ENCODE results near the gene AHDC1.

Gene AHDC1

DNA sequence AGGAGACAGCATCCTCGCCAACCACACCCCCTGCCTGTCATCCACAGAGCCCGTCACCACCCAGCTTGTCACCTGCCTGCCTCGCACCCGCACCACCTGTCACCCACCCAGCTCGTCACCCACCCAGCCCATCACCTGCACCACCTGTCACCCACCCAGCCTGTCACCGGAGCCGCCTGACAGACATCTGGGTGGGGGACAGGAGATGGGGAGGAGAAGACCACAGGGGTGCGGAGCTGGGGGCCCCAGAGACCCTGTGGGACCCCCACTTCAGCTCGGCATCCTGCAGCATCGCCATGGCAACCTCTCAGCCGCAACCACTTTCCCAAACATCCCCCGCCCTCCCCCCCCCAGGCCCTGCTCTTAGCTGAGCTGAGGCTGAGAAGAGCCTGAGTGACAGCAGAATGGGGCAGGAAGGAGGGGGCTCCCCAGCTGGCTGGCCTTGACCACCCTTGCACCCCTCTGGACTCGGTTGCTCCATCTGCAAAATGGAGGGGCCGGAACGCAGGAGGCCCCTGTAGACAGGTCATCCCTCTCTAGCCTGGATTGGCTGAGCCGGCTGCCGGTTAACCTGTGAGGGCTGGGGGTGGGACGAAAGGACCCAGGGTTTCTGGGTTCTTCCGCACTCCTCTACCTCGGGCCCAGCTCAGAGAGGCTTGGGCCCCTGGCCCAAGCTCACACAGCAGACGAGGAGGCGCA, 11.6 kb downstream of the AHDC1 start:
- H3K79me2 ChIP-seq (ENCODE audit: insufficient read depth, low read depth): no peaks in the 10 kb centered on the region
- no peaks in the 10 kb centered on the region for H3K27me3 ChIP-seq (ENCODE audit: insufficient read depth, low read depth)
- H3K9ac ChIP-seq: no peak overlapping the region
- H4K20me1 ChIP-seq (ENCODE audit: insufficient read depth): no peaks in the 10 kb centered on the region
- TF ChIP-seq, protein P1, sequence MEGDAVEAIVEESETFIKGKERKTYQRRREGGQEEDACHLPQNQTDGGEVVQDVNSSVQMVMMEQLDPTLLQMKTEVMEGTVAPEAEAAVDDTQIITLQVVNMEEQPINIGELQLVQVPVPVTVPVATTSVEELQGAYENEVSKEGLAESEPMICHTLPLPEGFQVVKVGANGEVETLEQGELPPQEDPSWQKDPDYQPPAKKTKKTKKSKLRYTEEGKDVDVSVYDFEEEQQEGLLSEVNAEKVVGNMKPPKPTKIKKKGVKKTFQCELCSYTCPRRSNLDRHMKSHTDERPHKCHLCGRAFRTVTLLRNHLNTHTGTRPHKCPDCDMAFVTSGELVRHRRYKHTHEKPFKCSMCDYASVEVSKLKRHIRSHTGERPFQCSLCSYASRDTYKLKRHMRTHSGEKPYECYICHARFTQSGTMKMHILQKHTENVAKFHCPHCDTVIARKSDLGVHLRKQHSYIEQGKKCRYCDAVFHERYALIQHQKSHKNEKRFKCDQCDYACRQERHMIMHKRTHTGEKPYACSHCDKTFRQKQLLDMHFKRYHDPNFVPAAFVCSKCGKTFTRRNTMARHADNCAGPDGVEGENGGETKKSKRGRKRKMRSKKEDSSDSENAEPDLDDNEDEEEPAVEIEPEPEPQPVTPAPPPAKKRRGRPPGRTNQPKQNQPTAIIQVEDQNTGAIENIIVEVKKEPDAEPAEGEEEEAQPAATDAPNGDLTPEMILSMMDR (conservative IDR thresholded peaks at IDR 0.05; ENCODE audit: low read depth, low read length): no peak
- peaks cover 5% of the 10 kb centered on the region for H3K4me1 ChIP-seq (ENCODE audit: low read depth, poor library complexity, severe bottlenecking)
- H3K36me3 ChIP-seq (ENCODE audit: insufficient read depth): no peaks in the 10 kb centered on the region
- H3K27ac ChIP-seq: no peak overlapping the region
- H2AFZ ChIP-seq (ENCODE audit: low read depth): no peak overlapping the region
- H3K4me2 ChIP-seq: no peak overlapping the region
- H3K4me3 ChIP-seq (IDR thresholded peaks at IDR 0.05; ENCODE audit: insufficient read depth, low read depth, low read length): no peak overlapping the region

DNA sequence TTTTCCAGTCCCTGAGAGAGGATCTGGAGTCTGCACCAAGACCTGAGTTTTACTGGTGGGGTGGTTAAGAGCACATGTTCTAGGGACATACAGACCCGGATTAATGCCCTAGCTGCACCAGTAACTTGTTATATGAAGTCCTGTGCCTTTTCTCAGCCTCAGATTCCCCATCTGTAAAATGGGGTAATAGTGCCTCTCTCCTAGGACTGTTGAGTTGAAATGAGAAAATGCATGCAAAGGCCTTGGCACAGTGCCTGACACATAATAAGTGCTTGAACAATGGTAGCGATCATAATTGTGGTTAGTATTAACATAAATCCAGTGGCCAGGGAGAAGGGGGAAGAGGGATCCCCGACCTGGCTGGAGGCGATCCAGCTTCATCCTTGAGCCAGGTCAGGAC, 12.3 kb downstream of the AHDC1 start:
- no peak overlapping the region for H3K9ac ChIP-seq

DNA sequence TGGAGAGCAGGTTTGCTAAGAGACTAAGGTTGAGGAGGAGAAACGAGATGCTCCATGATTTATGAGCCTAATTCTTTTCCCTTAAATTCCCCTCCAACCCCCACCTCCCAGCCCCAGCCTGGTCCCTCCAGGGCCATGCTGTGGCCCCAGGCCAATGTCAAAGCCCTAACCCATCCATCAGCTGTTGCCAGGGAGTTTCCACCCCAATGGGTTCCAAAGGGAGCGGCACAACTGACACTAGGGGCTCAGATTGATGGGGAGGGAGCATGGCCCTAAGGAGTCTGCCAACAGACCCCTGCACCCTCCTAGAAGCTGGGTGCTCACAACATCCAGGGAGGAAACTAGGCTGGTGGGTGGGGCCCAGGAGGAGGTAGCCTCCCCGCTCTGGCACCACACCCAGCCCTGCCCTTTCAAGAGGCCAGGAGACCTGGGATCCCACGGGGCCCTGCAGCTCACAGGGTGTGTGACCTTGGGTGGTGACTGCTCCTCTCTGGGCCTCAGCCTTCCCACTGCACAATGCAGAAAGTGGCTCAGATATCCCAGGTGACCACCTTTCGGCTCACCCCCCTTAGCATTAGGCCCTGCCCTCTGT, 12.9 kb downstream of the AHDC1 start:
- no peak overlapping the region for H3K4me2 ChIP-seq
- no peak overlapping the region for H3K27ac ChIP-seq
- no peaks in the 10 kb centered on the region for H3K36me3 ChIP-seq (ENCODE audit: insufficient read depth)
- no peaks in the 10 kb centered on the region for H3K79me2 ChIP-seq (ENCODE audit: insufficient read depth, low read depth)
- no peak overlapping the region for H2AFZ ChIP-seq (ENCODE audit: low read depth)
- H3K4me1 ChIP-seq (ENCODE audit: low read depth, poor library complexity, severe bottlenecking): peaks cover 4% of the 10 kb centered on the region
- no peaks in the 10 kb centered on the region for H4K20me1 ChIP-seq (ENCODE audit: insufficient read depth)
- no peak overlapping the region for H3K9ac ChIP-seq
- TF ChIP-seq, protein P1 (conservative IDR thresholded peaks at IDR 0.05; ENCODE audit: low read depth, low read length): no peak
- no peaks in the 10 kb centered on the region for H3K27me3 ChIP-seq (ENCODE audit: insufficient read depth, low read depth)
- H3K4me3 ChIP-seq (IDR thresholded peaks at IDR 0.05; ENCODE audit: insufficient read depth, low read depth, low read length): no peak overlapping the region

More for the DNA sequence above, 12.3 kb downstream of the AHDC1 start:
- no peaks in the 10 kb centered on the region for H3K79me2 ChIP-seq (ENCODE audit: insufficient read depth, low read depth)
- no peak overlapping the region for H3K27ac ChIP-seq
- H4K20me1 ChIP-seq (ENCODE audit: insufficient read depth): no peaks in the 10 kb centered on the region
- H3K4me3 ChIP-seq (IDR thresholded peaks at IDR 0.05; ENCODE audit: insufficient read depth, low read depth, low read length): no peak overlapping the region
- H3K4me1 ChIP-seq (ENCODE audit: low read depth, poor library complexity, severe bottlenecking): peaks cover 4% of the 10 kb centered on the region
- H3K27me3 ChIP-seq (ENCODE audit: insufficient read depth, low read depth): no peaks in the 10 kb centered on the region
- H3K4me2 ChIP-seq: no peak overlapping the region
- H2AFZ ChIP-seq (ENCODE audit: low read depth): no peak overlapping the region
- H3K36me3 ChIP-seq (ENCODE audit: insufficient read depth): no peaks in the 10 kb centered on the region
- TF ChIP-seq, protein P1 (conservative IDR thresholded peaks at IDR 0.05; ENCODE audit: low read depth, low read length): no peak

DNA sequence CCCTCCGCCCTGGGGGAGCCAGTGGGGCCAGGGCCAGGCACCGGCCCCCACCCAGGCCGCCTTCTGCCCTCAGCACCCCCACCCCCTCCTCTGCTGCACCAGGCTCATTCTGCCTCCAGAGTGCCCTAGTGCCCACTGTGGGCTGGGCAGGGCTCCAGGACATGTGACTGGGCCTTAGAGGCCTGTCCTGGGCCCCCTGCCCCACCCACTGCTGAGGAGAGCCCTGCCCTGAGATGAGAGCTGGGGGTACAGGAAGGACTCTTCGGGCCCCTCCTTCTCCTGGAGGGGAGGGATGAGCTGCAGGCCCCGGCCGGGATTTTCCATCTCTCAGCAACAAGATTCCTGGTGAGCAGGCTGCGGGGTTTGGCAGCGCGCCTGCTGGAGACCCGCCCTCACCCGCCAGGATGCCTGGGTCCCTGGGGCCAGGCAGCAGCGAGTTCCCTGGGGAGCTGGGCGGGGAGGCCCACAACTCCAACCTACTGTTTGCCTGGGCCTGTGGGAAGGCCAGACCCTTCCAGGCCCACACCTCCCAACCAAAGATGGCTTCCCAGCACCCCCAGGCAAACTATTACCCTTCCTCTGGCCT, 14.0 kb downstream of the AHDC1 start:
- no peak overlapping the region for H3K9ac ChIP-seq
- no peaks in the 10 kb centered on the region for H4K20me1 ChIP-seq (ENCODE audit: insufficient read depth)
- no peaks in the 10 kb centered on the region for H3K4me1 ChIP-seq (ENCODE audit: low read depth, poor library complexity, severe bottlenecking)
- TF ChIP-seq, protein P1 (conservative IDR thresholded peaks at IDR 0.05; ENCODE audit: low read depth, low read length): no peak
- no peak overlapping the region for H3K4me2 ChIP-seq
- H2AFZ ChIP-seq (ENCODE audit: low read depth): no peak overlapping the region
- no peaks in the 10 kb centered on the region for H3K36me3 ChIP-seq (ENCODE audit: insufficient read depth)
- H3K4me3 ChIP-seq (IDR thresholded peaks at IDR 0.05; ENCODE audit: insufficient read depth, low read depth, low read length): no peak overlapping the region
- H3K79me2 ChIP-seq (ENCODE audit: insufficient read depth, low read depth): no peaks in the 10 kb centered on the region
- H3K27me3 ChIP-seq (ENCODE audit: insufficient read depth, low read depth): no peaks in the 10 kb centered on the region
- H3K27ac ChIP-seq: no peak overlapping the region

All from KMS-11 (cell line).